AG10803 (cell line): ENCODE data around the gene PTPN23.
A peak's percentile ranks its signal among the peaks of the same experiment; 100 is the strongest.
"Not testable (repeated sequence)": the region's sequence is repeated elsewhere in the genome, so short reads cannot be mapped to it uniquely, and the experiment has no call there.

Experiments used
- DNase-seq: peaks from one replicate; pipeline ENCODE4 v3.0.0; 2010; ENCODE audit warnings: low read depth
- H3K4me3 ChIP-seq: 2 replicates; pipeline ENCODE4 v1.5.1; 2011; ENCODE audit warnings: mild to moderate bottlenecking, low read length, control low read depth
- CTCF ChIP-seq: conservative IDR thresholded peaks from 2 replicates; pipeline ENCODE4 v1.5.1; 2011; ENCODE audit warnings: mild to moderate bottlenecking, low read length, control low read depth, inconsistent platforms

Gene PTPN23

GRCh38 chr3:47452453-47453215 lies 71.8 kb downstream of the PTPN23 start:
- no peak overlapping the region for H3K4me3 ChIP-seq
- TF ChIP-seq CTCF, result no peak
- no peak for DNase-seq

- H3K4me3 ChIP-seq, result no peak overlapping the region
- no peak for TF ChIP-seq CTCF
- peak; percentile 31 for DNase-seq
These were observed 75.1 kb downstream of the PTPN23 start for GRCh38 chr3:47455806-47456452.

GRCh38 chr3:47456984-47457383 lies 76.2 kb downstream of the PTPN23 start:
- no peak for TF ChIP-seq CTCF
- no peak overlapping the region for H3K4me3 ChIP-seq
- DNase-seq, result no peak

- not testable (repeated sequence) for DNase-seq, H3K4me3 ChIP-seq
These were observed 78.8 kb downstream of the PTPN23 start for GRCh38 chr3:47459534-47460085.
